Measurements from ENCODE around the gene KRT14. TPM values are rescaled to one million over a fixed set of nuclear protein-coding genes. Genes with fewer than 3 reads are reported as not detected.

The KRT14 gene
- total RNA-seq, 1 donor from 2014 or later = 0.19 TPM

GRCh38 chr17:41540921-41541625 lies 45.6 kb downstream of the KRT14 start:
- Mint-ChIP-seq H3K4me1 (ENCODE audit: unreplicated experiment) (peaks cover 42% of the 10 kb centered on the region), H3K4me3 (peak overlapping the region; percentile 28), H3K27me3 (no peaks in the 10 kb centered on the region), H3K9me3 (no peaks in the 10 kb centered on the region), H3K36me3 (no peaks in the 10 kb centered on the region), H3K27ac (peak overlapping the region; percentile 32)
- no peak for DNase-seq (ENCODE audit: extremely low spot score, unreplicated experiment)
- no peak for TF ChIP-seq CTCF (conservative IDR thresholded peaks at IDR 0.05)

DNA sequence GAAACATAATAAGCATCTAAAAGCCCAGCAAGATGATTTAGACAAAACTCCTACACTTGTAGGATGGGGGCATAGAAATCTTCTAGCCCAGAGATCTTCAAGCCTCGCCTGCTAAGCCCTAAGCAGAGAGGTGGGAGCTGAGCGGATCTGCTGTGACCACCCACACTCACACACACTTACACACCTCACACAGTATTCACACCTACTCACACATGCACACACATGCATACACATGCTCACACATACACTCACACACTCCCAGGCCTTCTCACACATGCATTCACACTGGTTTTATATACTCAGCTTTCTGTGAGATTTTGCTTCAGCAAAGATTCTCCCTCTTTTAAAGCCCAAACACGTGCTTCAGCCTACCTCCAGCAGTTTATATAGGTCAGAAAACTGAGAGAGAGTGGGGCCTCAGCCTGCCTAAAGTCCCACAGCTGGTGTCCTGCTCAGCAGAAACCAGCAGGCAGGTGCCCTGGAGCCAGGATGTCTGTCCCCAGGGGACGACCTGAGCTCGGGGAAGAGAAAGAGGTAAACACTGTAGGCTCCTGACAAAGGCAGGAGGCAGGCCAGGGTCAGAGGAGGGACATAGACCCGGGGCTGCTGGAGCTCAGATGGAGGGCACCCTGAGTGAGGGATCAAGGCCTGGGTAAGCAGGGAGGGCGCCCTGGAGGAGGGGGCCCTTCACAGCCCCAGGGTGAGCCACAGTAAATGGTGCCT lies 46.6 kb downstream of the KRT14 start:
- no peak overlapping the region for H3K4me3 Mint-ChIP-seq
- H3K27me3 Mint-ChIP-seq = no peaks in the 10 kb centered on the region
- no peaks in the 10 kb centered on the region for H3K36me3 Mint-ChIP-seq
- DNase-seq (ENCODE audit: extremely low spot score, unreplicated experiment) = no peak
- peak overlapping the region; percentile 32 for H3K27ac Mint-ChIP-seq
- TF ChIP-seq CTCF (conservative IDR thresholded peaks at IDR 0.05) = no peak
- H3K9me3 Mint-ChIP-seq = no peaks in the 10 kb centered on the region
- H3K4me1 Mint-ChIP-seq (ENCODE audit: unreplicated experiment) = peaks cover 47% of the 10 kb centered on the region

- Mint-ChIP-seq H3K36me3 (no peaks in the 10 kb centered on the region), H3K4me3 (no peak overlapping the region), H3K27ac (peak overlapping the region; percentile 77), H3K9me3 (no peaks in the 10 kb centered on the region), H3K4me1 (ENCODE audit: unreplicated experiment) (peaks cover 41% of the 10 kb centered on the region), H3K27me3 (no peaks in the 10 kb centered on the region)
- no peak for TF ChIP-seq CTCF (conservative IDR thresholded peaks at IDR 0.05)
- no peak for DNase-seq (ENCODE audit: extremely low spot score, unreplicated experiment)
These were observed 47.6 kb downstream of the KRT14 start for GRCh38 chr17:41539071-41539492.

DNA sequence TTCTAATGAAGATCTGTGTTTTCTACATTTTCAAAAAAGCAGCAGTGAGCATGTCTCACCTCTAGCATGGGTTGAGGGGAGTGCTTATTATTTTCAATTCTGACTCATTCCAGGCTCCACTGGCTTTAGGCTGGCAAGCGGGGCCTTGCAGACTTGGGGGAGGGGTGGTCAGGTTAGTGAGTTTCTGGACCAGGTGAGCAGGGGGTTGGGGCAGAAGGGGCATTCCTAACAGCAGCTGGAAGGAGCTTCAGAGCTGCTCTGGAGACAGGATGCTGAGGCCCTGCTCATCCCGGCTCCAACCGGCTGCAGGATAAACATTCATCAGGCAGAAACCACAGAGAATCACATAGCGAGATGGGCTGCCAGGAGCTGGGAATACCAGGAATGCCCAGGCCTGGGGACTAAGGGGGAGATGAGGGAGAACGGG lies 48.1 kb downstream of the KRT14 start:
- no peak for DNase-seq (ENCODE audit: extremely low spot score, unreplicated experiment)
- Mint-ChIP-seq H3K27me3 (no peaks in the 10 kb centered on the region), H3K36me3 (no peaks in the 10 kb centered on the region), H3K9me3 (no peaks in the 10 kb centered on the region), H3K4me3 (no peak overlapping the region), H3K4me1 (ENCODE audit: unreplicated experiment) (peaks cover 41% of the 10 kb centered on the region), H3K27ac (peak overlapping the region; percentile 77)
- TF ChIP-seq CTCF (conservative IDR thresholded peaks at IDR 0.05) = no peak

DNA sequence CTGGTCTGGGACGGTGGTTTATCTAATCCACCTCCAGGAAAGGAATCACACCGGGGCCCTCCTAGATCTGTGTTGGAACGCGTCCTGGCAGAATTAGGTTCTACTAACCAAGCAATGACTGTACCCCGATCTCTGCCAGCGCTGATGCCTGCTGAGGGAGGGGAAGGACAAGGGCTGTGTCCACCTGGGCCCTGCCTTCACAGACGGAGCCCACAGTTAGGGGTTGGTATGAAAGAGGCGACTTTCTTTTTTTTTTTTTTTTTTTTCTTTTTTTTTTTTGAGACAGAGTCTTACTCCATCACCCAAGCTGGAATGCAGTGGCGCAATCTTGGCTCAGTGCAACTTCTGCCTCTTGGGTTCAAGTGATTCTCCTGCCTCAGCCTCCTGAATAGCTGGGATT lies 48.7 kb downstream of the KRT14 start:
- no peak for DNase-seq (ENCODE audit: extremely low spot score, unreplicated experiment)
- TF ChIP-seq CTCF (conservative IDR thresholded peaks at IDR 0.05) = no peak
- Mint-ChIP-seq H3K4me3 (no peak overlapping the region), H3K4me1 (ENCODE audit: unreplicated experiment) (peaks cover 41% of the 10 kb centered on the region), H3K36me3 (no peaks in the 10 kb centered on the region), H3K27me3 (no peaks in the 10 kb centered on the region), H3K9me3 (no peaks in the 10 kb centered on the region), H3K27ac (peak overlapping the region; percentile 65)

All from type B pancreatic cell (in vitro differentiated cells).